Right ventricle myocardium superior (tissue), 1 donor: Measurements from ENCODE around the gene RNASE2. TPM values are rescaled to one million over a fixed set of nuclear protein-coding genes. Genes with fewer than 3 reads are reported as not detected.
A peak's percentile ranks its signal among the peaks of the same experiment; 100 is the strongest.
"Not testable (repeated sequence)": the region's sequence is repeated elsewhere in the genome, so short reads cannot be mapped to it uniquely, and the experiment has no call there.

Experiments
- ATAC-seq: fragments of 200-7000 bp; cut with Tn5 transposase; one replicate; pipeline ENCODE4 v1.9.1; 2020; ENCODE audit warnings: mild to moderate bottlenecking; ENCODE audit not compliant: poor library complexity
- DNase-seq: peaks from one replicate; pipeline ENCODE4 v3.0.0-alpha.2; 2020
- intact Hi-C: fragments of 100-400 bp; cut with DNase I; formaldehyde crosslinking; loops from one replicate; pipeline ENCODE4 v1.11.2; 2022
- total RNA-seq: library from RNA; stranded (reverse); fragmentation: NEBNext Ultra II Directional; extraction: Animal tissue kit (Norgen Biotek cat#: 25700); gene quantifications from one replicate; pipeline ENCODE4 v1.2.1, GENCODE V29; 2021
- donor health status: DM: no; HTN: yes; CAD: no; lungs with severe emphysema.

The RNASE2 gene
- total RNA-seq, 1 donor from 2014 or later = 2.5 TPM

DNA sequence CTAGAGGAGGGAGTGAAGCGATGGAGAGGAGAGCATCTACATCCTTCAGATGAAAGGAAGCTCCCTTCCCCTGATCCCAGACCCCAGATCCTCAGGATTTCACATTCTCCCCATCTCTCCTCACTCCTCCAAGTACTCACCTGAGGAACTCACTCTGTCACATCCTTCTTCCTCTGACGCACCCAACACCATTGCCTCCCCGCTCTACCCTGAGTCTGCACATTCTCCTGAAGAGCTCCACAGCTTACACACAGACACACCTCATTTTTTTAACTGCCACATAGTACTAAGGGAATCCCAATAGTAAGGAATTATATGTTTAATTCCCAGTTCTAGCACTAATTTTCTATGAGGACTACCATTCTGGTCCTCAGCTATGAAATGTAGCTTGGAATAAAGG lies 18.2 kb downstream of the RNASE2 start:
- no peak for ATAC-seq
- intact Hi-C loops = loop anchor here (10.0 kb wide), 1 partner anchor 279 kb away; no protein-coding TSS in a partner anchor
- DNase-seq = no peak

DNA sequence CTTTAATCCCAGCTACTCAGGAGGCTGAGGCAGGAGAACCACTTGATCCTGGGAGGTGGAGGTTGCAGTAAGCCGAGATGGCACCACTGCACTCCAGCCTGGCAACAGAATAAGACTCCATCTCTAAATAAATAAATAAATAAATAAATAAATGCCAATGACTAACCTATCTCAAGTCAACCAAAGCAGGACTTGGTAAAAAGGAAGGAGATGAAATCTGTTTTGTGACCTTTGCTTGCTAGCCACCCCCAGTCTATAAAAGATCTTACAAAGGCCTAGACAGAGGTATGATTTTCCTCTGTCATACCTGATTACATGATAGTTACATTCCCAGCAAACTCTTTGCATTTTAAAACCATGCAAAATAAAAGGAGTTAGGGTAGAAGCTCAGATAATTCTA lies 21.0 kb downstream of the RNASE2 start:
- intact Hi-C loops = loop anchor here (10.0 kb wide), 1 partner anchor 281 kb away; no protein-coding TSS in a partner anchor
- no peak for DNase-seq
- ATAC-seq = no peak

DNA sequence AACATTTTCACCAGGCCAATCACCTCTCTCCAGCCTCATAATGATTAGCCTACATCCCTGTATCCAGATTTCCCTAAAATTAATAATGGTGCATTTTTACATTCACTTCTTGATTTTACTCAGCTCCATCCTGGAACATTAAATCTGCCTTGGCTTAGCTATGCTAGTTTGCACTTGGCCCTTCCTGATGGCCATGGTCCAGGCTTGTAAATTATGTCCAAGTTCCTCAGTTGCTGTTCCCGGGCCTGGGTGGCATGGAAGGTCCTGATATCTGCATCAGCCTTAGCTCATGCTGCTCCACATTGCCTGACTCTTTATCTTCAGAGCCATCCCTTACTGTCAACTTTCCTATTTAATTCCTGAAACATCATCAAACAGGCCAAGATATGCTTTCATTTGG lies 23.4 kb downstream of the RNASE2 start:
- DNase-seq (no peak), ATAC-seq (no peak)
- intact Hi-C loops = loop anchor here (10.0 kb wide), 1 partner anchor 284 kb away; no protein-coding TSS in a partner anchor

DNA sequence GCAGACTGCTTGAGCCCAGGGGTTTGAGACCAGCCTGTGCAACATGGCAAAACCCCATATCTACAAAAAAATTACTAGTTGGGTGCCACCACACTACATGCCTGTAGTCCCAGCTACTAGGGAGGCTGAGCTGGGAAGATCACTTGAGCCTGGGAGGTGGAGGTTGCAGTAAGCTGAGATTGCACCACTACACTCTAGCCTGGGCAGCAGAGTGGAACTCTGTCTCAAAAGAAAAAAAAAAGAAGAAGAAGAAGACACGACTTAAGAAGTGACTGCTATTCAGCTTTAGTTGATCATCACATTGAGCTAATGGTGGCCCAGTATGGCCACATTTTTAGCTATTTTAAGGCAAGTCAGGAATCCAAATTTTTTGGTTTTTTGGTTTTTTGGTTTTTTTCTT lies 25.6 kb downstream of the RNASE2 start:
- no peak for ATAC-seq
- DNase-seq = no peak
- intact Hi-C loops = no loop called here

DNA sequence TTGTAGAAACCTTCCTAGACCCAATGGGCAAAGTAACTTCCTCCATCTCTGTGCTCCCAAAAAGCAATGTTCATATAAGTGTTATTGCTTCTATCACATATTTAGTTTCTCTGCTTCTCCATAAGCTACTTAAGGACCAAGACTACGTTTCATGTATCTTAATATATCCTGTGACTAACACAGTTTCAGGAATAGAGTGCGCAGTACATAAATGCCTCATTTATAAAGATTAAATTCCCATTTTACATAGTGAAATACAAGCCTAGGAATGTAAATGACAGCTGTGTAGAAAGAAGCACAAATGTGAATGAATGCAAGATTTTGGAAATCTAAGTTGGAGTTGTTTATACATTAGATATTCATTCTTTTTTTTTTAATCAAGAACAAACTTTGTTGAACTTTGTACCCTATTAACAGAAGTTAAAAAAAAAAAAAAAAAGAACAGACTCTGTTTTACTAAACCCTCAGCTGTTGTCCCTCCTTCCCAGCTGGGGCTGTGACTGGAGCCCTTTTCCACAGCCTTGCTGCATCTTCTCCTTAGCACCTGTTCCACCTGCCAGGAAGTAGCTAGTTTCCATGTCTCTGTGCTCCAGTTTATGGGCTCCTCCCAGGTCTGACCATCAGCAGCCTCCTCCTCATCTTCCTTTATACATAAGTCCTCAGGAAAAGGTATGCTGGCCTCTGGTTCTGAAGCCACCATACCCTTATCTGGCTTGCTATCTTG lies 27.5 kb downstream of the RNASE2 start:
- DNase-seq = no peak
- ATAC-seq = no peak
- intact Hi-C loops = no loop called here

DNA sequence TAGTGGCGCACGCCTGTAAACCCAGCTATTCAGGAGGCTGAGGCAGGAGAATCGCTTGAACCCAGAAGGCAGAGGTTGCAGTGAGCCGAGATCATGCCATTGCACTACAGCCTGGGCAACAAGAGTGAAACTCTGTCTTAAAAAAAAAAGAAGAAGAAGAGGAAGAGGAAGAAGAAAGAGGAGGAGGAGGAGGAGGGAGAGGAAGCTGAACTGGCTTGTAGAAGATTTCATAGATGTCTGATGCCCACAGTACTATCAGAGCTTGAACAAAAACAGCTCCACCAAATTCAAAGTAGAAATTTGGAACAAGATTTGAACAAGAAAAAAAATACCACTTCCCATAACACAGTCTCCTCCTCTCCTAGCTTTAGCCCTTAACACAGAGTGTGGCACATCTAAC lies 30.4 kb downstream of the RNASE2 start:
- ATAC-seq, intact Hi-C loops, DNase-seq: not testable (repeated sequence)

DNA sequence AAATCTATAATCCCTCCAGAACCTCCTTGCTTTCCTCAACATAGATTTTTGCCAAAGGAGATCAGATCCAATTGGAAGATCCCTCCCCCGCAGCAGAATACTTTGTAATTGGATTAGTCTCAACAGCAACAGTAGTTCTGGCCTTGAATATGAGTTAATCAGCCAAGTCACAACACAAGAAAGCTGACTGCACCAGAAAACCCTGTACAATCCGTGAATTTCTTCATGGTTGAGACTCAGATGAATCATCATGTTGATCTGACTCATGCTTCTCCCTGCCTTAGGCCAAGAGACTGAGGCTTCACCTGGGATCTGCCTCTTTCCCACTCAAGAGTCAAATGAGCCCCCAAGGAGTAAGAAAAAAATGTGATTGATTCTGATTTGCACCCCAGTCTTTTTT lies 31.5 kb downstream of the RNASE2 start:
- intact Hi-C loops = no loop called here
- no peak for DNase-seq
- peak; percentile 22 for ATAC-seq

DNA sequence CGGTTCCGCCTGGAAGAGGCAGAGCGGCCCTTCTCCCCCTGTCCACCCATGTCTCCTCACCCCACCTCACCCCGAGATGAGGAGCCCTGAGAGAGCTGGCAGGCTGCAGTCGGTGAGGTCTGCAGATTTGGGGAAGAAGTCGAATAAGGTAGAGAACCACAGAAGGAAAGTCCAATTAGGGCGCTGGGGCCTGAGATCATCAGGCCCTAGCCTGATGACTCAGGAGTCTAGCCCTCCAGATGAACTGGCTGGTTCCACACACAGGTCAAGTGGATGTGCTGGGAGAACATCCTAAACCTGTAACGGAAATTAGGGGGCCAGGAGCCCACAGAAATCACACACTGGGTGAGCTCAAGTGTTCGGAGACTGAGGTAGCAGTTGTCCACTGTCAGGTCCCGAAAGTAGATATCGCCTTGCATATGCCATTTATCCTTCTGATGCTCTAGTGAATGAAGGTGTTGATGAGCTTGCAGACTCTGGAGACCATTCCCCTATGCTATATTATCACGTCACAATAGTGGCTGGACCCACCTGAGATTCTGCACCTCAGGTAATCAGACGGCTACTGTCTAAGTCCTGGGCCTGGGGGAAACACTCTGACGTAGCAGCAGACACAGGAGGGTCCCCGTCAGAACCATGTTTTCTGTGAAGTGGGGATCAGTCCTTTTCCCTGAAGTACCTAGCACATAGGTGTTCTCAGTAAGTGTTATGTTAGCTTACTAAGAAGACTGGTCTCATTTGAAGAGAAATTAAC lies 33.6 kb downstream of the RNASE2 start:
- ATAC-seq = no peak
- DNase-seq = no peak
- intact Hi-C loops = no loop called here

DNA sequence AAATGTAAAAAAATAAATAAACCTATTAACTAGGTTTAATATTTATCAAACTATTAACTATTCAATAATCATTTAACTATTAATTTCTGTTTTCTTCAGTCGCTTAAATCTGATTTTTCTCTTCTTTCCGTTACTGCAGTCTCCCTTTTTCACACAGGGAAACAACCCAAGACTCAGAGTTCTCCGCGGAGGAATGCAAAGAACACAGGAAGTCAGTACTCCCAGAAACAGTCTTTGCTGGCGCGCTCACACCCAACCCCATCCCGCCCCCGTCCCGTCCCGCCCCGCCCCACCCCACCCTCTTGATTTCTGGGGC lies 34.1 kb downstream of the RNASE2 start:
- DNase-seq = no peak
- no peak for ATAC-seq
- intact Hi-C loops = no loop called here

DNA sequence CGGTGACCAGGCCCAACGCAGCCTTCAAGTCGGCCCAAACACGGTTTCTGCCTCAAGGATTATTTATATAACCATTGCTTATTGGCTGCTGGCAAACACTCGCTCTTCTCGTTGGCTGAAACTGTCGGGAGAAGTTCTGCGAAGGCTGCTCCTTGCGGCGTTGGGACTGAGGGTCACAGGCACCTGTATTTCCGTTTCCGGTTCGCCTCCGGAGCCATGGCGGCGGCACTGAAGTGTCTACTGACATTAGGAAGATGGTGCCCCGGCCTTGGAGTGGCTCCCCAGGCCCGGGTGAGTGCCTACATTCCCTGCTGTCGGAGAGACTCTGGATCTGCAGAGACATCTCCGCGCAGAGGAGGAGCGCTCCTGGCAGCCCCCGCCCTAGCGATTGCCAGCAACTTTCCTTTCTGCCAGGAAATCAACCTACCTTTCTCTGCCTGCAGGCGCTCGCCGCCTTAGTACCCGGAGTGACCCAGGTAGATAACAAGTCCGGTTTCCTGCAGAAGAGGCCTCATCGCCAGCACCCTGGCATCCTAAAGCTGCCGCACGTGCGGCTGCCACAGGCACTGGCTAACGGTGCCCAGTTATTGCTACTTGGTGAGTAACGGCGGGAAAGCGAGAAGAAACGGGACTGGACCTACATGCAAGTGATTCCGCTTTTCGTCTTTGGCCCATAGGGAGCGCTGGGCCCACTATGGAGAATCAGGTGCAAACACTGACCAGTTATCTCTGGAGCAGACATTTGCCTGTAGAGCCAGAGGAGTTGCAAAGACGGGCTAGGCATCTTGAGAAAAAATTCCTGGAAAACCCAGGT lies 34.7 kb downstream of the RNASE2 start, which contains the start of gene METTL17:
TSS of gene METTL17 (plus strand) at position 194 of the 814 bp plus-strand sequence. CDS start at position 217, 23 bp downstream.
- ATAC-seq (peak; percentile 95), DNase-seq (peak; percentile 93)
- intact Hi-C loops = no loop called here

DNA sequence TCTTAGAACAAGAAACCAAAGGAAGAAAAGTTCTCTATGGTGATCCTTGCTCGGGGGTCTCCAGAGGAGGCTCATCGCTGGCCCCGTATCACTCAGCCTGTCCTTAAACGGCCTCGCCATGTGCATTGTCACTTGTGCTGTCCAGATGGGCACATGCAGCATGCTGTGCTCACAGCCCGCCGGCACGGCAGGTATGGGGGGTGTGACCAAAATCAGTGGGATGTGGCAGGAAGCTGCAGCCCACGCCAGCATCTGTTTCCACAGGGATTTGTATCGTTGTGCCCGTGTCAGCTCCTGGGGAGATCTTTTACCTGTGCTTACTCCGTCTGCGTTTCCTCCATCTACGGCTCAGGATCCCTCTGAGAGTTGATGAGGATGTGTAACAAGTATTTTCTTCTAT lies 41.2 kb downstream of the RNASE2 start:
- DNase-seq (no peak), ATAC-seq (no peak)
- intact Hi-C loops = no loop called here

DNA sequence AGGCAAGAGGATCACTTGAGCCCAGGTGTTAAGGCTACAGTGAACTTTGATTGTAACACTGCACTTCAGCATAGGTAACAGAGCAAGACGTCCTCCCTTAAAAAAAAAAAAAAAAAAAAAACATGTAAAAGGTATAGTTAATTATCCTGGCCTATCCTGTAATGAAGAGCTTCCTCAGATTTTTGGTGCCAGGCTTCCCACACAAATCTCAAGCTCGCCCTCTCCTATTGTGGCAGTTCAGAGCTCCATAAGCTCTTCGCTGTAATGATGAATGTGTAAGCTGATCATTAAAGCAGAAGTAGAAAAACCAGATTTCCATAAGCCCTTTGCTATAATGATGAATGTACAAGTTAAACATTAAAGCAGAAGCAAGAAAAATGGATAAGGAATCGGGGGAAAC lies 41.8 kb downstream of the RNASE2 start:
- intact Hi-C loops = no loop called here
- ATAC-seq (no peak), DNase-seq (no peak)

DNA sequence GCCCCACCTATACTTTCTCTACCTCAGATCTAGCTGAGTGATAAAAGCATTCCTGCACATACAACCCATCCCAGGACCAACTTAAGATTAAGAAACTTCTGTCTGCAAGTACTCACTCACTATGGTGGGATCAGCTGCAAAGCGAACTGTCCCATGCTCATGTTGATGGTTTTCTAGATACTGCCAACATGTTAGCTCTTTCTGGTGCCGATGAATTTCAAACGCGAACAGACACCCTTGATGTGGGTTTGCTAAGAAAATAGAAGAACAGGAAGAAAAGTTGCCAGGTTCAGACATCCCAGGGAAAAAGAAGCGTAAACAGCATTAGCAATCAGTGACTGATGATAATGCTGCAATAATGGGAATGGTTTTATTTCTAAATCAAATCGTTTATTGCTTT lies 42.3 kb downstream of the RNASE2 start:
- DNase-seq (no peak), ATAC-seq (no peak)
- intact Hi-C loops = no loop called here

DNA sequence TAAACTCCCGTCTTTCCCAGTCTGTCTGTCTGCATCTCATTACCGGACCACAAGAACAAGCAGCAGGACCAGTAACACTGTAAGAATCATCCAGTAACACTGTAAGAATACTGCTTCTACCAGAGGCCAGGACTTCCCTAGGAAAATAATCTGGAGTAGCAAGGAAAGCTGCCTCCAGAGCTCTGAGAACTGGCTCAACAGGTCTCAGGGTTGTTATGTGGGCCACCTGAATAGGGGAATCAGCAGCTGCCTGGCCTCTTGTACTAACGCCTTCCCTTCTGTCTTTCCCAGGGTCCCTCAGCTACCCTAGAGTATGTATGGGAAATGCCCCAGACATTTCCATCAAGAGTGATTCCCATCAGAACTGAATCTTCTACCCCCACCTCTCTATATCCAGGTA lies 42.9 kb downstream of the RNASE2 start:
- no peak for ATAC-seq
- intact Hi-C loops = no loop called here
- no peak for DNase-seq

DNA sequence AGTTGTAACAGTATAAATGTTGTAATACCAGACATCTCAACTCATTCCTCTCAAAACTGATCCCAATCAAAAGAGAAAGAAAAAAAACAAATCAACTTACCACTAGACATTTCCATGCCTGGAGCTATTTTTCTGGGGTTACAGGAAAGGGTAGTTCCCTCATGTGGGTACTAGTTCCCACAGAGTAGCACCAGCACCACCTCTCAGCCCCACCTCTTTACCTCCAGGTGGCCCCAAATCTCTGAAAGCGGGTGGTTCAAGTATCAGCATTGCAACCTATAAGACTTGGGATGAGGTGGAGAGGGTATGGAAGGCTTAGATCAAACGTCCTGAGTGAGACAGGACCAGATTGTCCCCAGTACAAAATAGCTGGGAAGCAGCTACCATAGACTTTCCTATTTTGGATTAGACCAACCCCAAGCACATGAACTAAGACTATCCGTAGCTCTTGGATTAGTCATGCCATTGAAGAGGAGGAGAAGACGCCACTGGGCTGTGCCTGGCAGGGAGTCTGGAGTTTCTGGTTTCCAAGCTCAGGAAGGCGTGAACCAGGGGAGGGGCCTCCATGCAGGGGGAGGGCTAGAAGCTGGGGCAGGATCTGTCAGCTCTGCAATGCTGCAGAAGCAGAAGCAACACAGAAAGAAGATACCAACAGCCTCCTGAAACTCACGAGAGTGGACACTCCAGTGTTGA lies 43.5 kb downstream of the RNASE2 start, which contains the start of gene SLC39A2:
TSS of gene SLC39A2 (plus strand) at position 620 of the 693 bp plus-strand sequence. CDS start 154 bp downstream, outside the sequence.
- ATAC-seq = peak; percentile 51
- intact Hi-C loops = no loop called here
- peak; percentile 75 for DNase-seq

DNA sequence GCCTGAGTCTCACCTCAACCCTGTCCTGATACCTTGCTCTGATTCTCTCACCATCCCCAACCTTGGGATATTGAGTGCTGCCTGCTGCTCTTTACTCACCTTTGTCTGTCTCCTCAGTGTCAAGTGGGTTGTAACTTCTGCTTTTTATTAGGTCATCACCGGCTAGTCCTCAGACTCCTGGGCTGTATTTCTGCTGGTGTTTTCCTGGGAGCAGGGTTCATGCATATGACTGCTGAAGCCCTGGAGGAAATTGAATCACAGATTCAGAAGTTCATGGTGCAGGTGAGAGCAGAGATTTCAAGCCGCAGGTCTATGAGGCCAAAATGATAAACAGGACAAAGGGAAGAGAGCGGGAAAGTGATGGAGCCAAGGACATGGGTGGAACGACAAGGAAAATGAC lies 44.3 kb downstream of the RNASE2 start:
- no peak for ATAC-seq
- DNase-seq = no peak
- intact Hi-C loops = no loop called here

DNA sequence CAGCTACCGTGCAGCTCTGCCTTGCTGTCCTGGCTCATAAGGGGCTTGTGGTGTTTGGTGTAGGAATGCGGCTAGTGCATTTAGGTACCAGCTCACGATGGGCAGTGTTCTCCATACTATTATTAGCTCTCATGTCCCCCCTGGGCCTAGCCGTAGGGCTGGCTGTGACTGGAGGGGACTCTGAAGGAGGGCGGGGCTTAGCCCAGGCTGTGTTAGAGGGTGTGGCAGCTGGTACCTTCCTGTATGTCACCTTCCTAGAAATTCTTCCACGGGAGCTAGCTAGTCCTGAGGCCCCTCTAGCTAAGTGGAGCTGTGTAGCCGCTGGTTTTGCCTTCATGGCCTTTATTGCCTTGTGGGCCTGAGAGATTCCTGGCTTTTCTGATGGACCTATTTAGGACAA lies 45.9 kb downstream of the RNASE2 start:
- ATAC-seq (no peak), DNase-seq (no peak)
- intact Hi-C loops = no loop called here

DNA sequence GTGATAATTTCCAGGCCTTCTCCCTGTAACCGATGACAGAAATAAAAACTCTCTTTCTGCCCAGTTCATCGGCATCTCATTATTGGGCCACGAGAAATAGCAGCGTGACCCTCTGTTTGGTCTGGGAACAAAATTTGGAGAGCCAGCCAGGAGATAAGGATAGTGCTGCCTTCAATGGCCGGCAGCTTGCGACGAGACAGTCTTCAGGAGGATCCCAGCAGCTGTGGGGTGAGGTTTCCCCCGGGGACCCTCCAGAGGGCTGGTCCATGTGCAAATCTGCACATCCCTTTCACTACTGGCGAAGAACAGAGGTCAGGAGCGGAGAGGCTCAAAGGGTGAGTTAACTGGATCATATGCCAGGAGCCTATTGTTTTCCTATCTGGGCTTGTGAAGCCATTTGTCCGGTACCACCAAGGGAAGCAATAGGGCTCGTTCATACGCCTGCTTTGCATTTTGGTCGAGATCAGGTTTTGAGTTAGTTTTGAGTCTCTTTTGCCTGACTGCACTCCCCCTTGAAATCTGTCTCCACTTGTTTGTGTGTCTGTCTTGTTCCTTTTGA lies 48.6 kb downstream of the RNASE2 start:
- intact Hi-C loops = no loop called here
- DNase-seq (peak; percentile 52), ATAC-seq (peak; percentile 81)
